ENCODE data around the gene KNG1.

KNG1 gene

GRCh38 chr3:186713499-186713898 lies 3.7 kb upstream of the KNG1 start:
- no peak for DNase-seq

GRCh38 chr3:186719945-186720739 lies 3.0 kb downstream of the KNG1 start:
- DNase-seq = no peak

- DNase-seq = no peak
Measured at GRCh38 chr3:186722457-186722856, 5.3 kb downstream of the KNG1 start.

GRCh38 chr3:186724911-186725310 lies 7.8 kb downstream of the KNG1 start:
- no peak for DNase-seq

GRCh38 chr3:186732169-186732766 lies 15.1 kb downstream of the KNG1 start:
- no peak for DNase-seq

GRCh38 chr3:186742618-186743380 lies 25.6 kb downstream of the KNG1 start:
- DNase-seq = no peak

- DNase-seq = no peak
Measured at GRCh38 chr3:186743666-186744065, 26.5 kb downstream of the KNG1 start.

GRCh38 chr3:186746008-186746407 lies 28.8 kb downstream of the KNG1 start:
- DNase-seq = no peak

GRCh38 chr3:186750316-186750715 lies 33.2 kb downstream of the KNG1 start:
- no peak for DNase-seq

GRCh38 chr3:186751480-186751879 lies 34.3 kb downstream of the KNG1 start:
- no peak for DNase-seq

GRCh38 chr3:186754006-186754405 lies 36.8 kb downstream of the KNG1 start:
- DNase-seq = no peak

- no peak for DNase-seq
Measured at GRCh38 chr3:186754871-186755270, 37.7 kb downstream of the KNG1 start.

- no peak for DNase-seq
Measured at GRCh38 chr3:186757214-186757613, 40.1 kb downstream of the KNG1 start.

- no peak for DNase-seq
Measured at GRCh38 chr3:186757686-186758220, 40.6 kb downstream of the KNG1 start.

GRCh38 chr3:186759231-186759930 lies 42.2 kb downstream of the KNG1 start:
- DNase-seq = no peak

GRCh38 chr3:186760141-186760833 lies 43.1 kb downstream of the KNG1 start:
- no peak for DNase-seq

- no peak for DNase-seq
Measured at GRCh38 chr3:186760897-186761447, 43.8 kb downstream of the KNG1 start.

GRCh38 chr3:186772281-186772694 lies 55.1 kb downstream of the KNG1 start:
- DNase-seq = no peak

GRCh38 chr3:186772701-186773417 lies 55.7 kb downstream of the KNG1 start:
- no peak for DNase-seq

GRCh38 chr3:186775999-186776398 lies 58.8 kb downstream of the KNG1 start:
- no peak for DNase-seq

- no peak for DNase-seq
Measured at GRCh38 chr3:186779204-186779603, 62.0 kb downstream of the KNG1 start.
